Panc1 (cell line): ENCODE data around the gene HSF5. TPM values are rescaled to one million over a fixed set of nuclear protein-coding genes. Genes with fewer than 3 reads are reported as not detected.

Experiments
- ATAC-seq: fragments of 200-7000 bp; cut with Tn5 transposase; 2 replicates; pipeline ENCODE4 v1.9.1; 2020; ENCODE audit warnings: mild to moderate bottlenecking, moderate library complexity
- BruUV-seq: library from RNA; stranded (reverse); fragments of 400-500 nt; replicated peaks from 2 replicates; lab custom pipeline; 2021; lab: Mats Ljungman, UMichigan
- CTCF ChIA-PET: fragments of 300-600 bp; sonication (Branson Sonifier 250); formaldehyde crosslinking; loops from one replicate; lab custom pipeline; 2022; ENCODE audit warnings: antibody characterized with exemption; lab: Charles Lee
- POLR2A ChIA-PET: fragments of 300-600 bp; sonication (Branson Sonifier 250); formaldehyde crosslinking; loops from one replicate; lab custom pipeline; 2022; ENCODE audit warnings: antibody characterized with exemption; lab: Charles Lee
- DNase-seq: peaks from one replicate; pipeline ENCODE4 v3.0.0-alpha.2; 2010; ENCODE audit warnings: low read depth, low spot score
- H3K27ac ChIP-seq: 2 replicates; pipeline ENCODE4 v1.5.1; 2011; ENCODE audit warnings: mild to moderate bottlenecking, low read length, inconsistent platforms
- H3K27me3 ChIP-seq: fragments of 200-500 bp; sonication (Bioruptor generic); 2 replicates; pipeline ENCODE4 v1.6.0; 2014; ENCODE audit warnings: low read length, inconsistent platforms; ENCODE audit not compliant: control insufficient read depth, insufficient read depth
- H3K36me3 ChIP-seq: fragments of 200-500 bp; sonication (Bioruptor generic); 2 replicates; pipeline ENCODE4 v1.5.1; 2014; ENCODE audit warnings: inconsistent platforms, mild to moderate bottlenecking, low read length, moderate library complexity; ENCODE audit not compliant: control insufficient read depth, insufficient read depth
- H3K4me1 ChIP-seq: 2 replicates; pipeline ENCODE4 v1.5.1; 2011; ENCODE audit warnings: inconsistent platforms, mild to moderate bottlenecking, low read length, moderate library complexity; ENCODE audit not compliant: control insufficient read depth, insufficient read depth
- H3K4me3 ChIP-seq, 2 experiments: 2 replicates each; pipeline ENCODE4 v1.5.1; 2011 to 2012; ENCODE audit warnings: low read depth in 2 of 2, low read length in 2 of 2, mild to moderate bottlenecking in 2 of 2, inconsistent platforms in 1 of 2, moderate library complexity in 1 of 2
- H3K9me3 ChIP-seq: fragments of 200-500 bp; sonication (Bioruptor generic); 2 replicates; pipeline ENCODE4 v1.5.1; 2014; ENCODE audit warnings: low read depth, mild to moderate bottlenecking, inconsistent platforms, low read length, moderate library complexity; ENCODE audit not compliant: control insufficient read depth, insufficient read depth
- CTCF ChIP-seq: fragments of 450-650 bp; IDR thresholded peaks from 2 replicates; pipeline ENCODE4 v1.5.1; 2017; ENCODE audit warnings: mild to moderate bottlenecking
- POLR2AphosphoS5 ChIP-seq: IDR thresholded peaks from 2 replicates; pipeline ENCODE4 v1.6.1; 2012; ENCODE audit warnings: mild to moderate bottlenecking, low read depth, low read length, moderate library complexity
- REST ChIP-seq, 2 experiments: IDR thresholded peaks; 2 replicates each; pipeline ENCODE4 v1.6.1; 2011 to 2012; ENCODE audit warnings: low read depth in 2 of 2, control low read depth in 1 of 2, low read length in 1 of 2, mild to moderate bottlenecking in 1 of 2, moderate library complexity in 1 of 2; ENCODE audit not compliant: insufficient read depth in 1 of 2
- SIN3A ChIP-seq: IDR thresholded peaks from 2 replicates; pipeline ENCODE4 v1.6.1; 2012; ENCODE audit warnings: low read depth, mild to moderate bottlenecking, low read length, moderate library complexity, borderline replicate concordance; ENCODE audit not compliant: insufficient read depth
- TCF7L2 ChIP-seq: IDR thresholded peaks from 2 replicates; pipeline ENCODE4 v1.6.1; 2011; ENCODE audit warnings: mild to moderate bottlenecking, low read depth, low read length, inconsistent platforms
- in situ Hi-C: cut with HindIII; loops from 2 replicates; pipeline ENCODE4 v1.10.0; 2016; ENCODE audit warnings: low sequenced_read_pairs, low pct_unique_long_range_greater_than_20kb
- intact Hi-C: fragments of 100-400 bp; cut with micrococcal nuclease; formaldehyde crosslinking; loops from one replicate; pipeline ENCODE4 v1.10.0; 2022; ENCODE audit not compliant: unreplicated experiment
- total RNA-seq: library from RNA; stranded (reverse); gene quantifications from one replicate; pipeline ENCODE4 v1.2.1, GENCODE V29; 2021; ENCODE audit not compliant: unreplicated experiment

Gene HSF5
- total RNA-seq, 1 experiment from 2014 or later: not detected

- Histone ChIP-seq H3K27me3 (no peaks in the 10 kb centered on the region), H3K36me3 (no peaks in the 10 kb centered on the region), H3K4me3 (no peak overlapping the region), H3K9me3 (no peaks in the 10 kb centered on the region), H3K27ac (no peak overlapping the region), H3K4me1 (peaks cover 2% of the 10 kb centered on the region; the same call in 1 of the 2 replicates)
- in situ Hi-C loops (no loop called here), intact Hi-C loops (no loop called here)
- ChIA-PET CTCF (no interaction called here), POLR2A (interaction anchor here (0.6 kb wide), 1 partner anchor 34 kb away, joined by 10 read pairs; no protein-coding TSS in a partner anchor)
- no peak for ATAC-seq
- BruUV-seq: no TSS peak
- TF ChIP-seq POLR2AphosphoS5 (no peak), SIN3A (no peak), REST (IDR thresholded peaks at IDR 0.05; ENCODE audit: insufficient read depth in 1 of 2, low read depth in 2 of 2, low read length in 1 of 2) (no peak), TCF7L2 (no peak), CTCF (no peak)
- DNase-seq: no peak
Observed at GRCh38 chr17:58527306-58527705, 39.1 kb upstream of the HSF5 start.

- H3K27ac ChIP-seq: no peak overlapping the region
Observed at GRCh38 chr17:58525239-58525638, 37.0 kb upstream of the HSF5 start.

More at GRCh38 chr17:58525239-58525638, 37.0 kb upstream of the HSF5 start:
- intact Hi-C loops: no loop called here
- no peaks in the 10 kb centered on the region for H3K36me3 ChIP-seq
- BruUV-seq: no TSS peak
- ATAC-seq: no peak
- in situ Hi-C loops: no loop called here
- H3K4me1 ChIP-seq: no peaks in the 10 kb centered on the region
- no peaks in the 10 kb centered on the region for H3K9me3 ChIP-seq
- ChIA-PET POLR2A (no interaction called here), CTCF (no interaction called here)
- TF ChIP-seq SIN3A (no peak), REST (IDR thresholded peaks at IDR 0.05; ENCODE audit: insufficient read depth in 1 of 2, low read depth in 2 of 2, low read length in 1 of 2) (no peak), POLR2AphosphoS5 (no peak)
- no peak overlapping the region for H3K4me3 ChIP-seq
- no peak for DNase-seq
- no peaks in the 10 kb centered on the region for H3K27me3 ChIP-seq
